DOHH2 (cell line): Measurements from ENCODE around the gene MALT1.
"Not testable (repeated sequence)": the region's sequence is repeated elsewhere in the genome, so short reads cannot be mapped to it uniquely, and the experiment has no call there.

Source experiments
- H3F3A ChIP-seq: fragments of 200-600 bp; sonication (generic), shearing (Covaris generic); 2 replicates; pipeline ENCODE4 v1.6.0; 2016; ENCODE audit warnings: antibody characterized with exemption, mild to moderate bottlenecking; ENCODE audit not compliant: control insufficient read depth, insufficient read depth
- H3K27ac ChIP-seq: fragments of 200-600 bp; sonication (generic); 2 replicates; pipeline ENCODE4 v1.5.1; 2014; ENCODE audit warnings: low read depth, mild to moderate bottlenecking, low read length, moderate library complexity
- H3K27me3 ChIP-seq: fragments of 200-600 bp; sonication (generic); 2 replicates; pipeline ENCODE4 v1.6.1; 2014; ENCODE audit warnings: mild to moderate bottlenecking, low read length, mixed read lengths; ENCODE audit not compliant: control insufficient read depth
- H3K36me3 ChIP-seq: fragments of 200-600 bp; sonication (generic); 2 replicates; pipeline ENCODE4 v1.6.1; 2014; ENCODE audit warnings: mild to moderate bottlenecking, low read length, moderate library complexity, mixed read lengths; ENCODE audit not compliant: control insufficient read depth
- H3K4me1 ChIP-seq: fragments of 200-600 bp; sonication (generic); 2 replicates; pipeline ENCODE4 v1.6.1; 2014; ENCODE audit warnings: mild to moderate bottlenecking, low read length, mixed read lengths; ENCODE audit not compliant: control insufficient read depth
- H3K4me2 ChIP-seq: fragments of 200-600 bp; sonication (generic); 2 replicates; pipeline ENCODE4 v1.6.0; 2014; ENCODE audit warnings: mild to moderate bottlenecking, low read length, moderate library complexity
- H3K4me3 ChIP-seq: fragments of 200-600 bp; sonication (generic); 2 replicates; pipeline ENCODE4 v1.5.1; 2014; ENCODE audit warnings: mild to moderate bottlenecking, low read length, mixed read lengths
- H3K79me2 ChIP-seq: fragments of 200-600 bp; sonication (generic); 2 replicates; pipeline ENCODE4 v1.6.1; 2014; ENCODE audit warnings: mild to moderate bottlenecking, low read length, mixed read lengths; ENCODE audit not compliant: control insufficient read depth
- H3K9me2 ChIP-seq: fragments of 200-600 bp; sonication (generic); replicated peaks from 2 replicates; pipeline ENCODE4 v1.6.1; 2014; ENCODE audit warnings: mild to moderate bottlenecking, low read length, mixed read lengths; ENCODE audit not compliant: control insufficient read depth
- H3K9me3 ChIP-seq: fragments of 200-600 bp; sonication (generic); 2 replicates; pipeline ENCODE4 v1.6.1; 2014; ENCODE audit warnings: antibody characterized with exemption, low read length, mixed read lengths; ENCODE audit not compliant: control insufficient read depth, insufficient read depth
- H4K20me1 ChIP-seq: fragments of 200-600 bp; sonication (generic); 2 replicates; pipeline ENCODE4 v1.6.0; 2014; ENCODE audit warnings: low read depth, mild to moderate bottlenecking, antibody characterized with exemption, low read length, moderate library complexity; ENCODE audit not compliant: control insufficient read depth, insufficient read depth
- CTCF ChIP-seq: fragments of 200-600 bp; sonication (generic); IDR thresholded peaks from one replicate; pipeline ENCODE4 v1.5.1; 2014; ENCODE audit warnings: antibody characterized with exemption, mild to moderate bottlenecking, low read depth, low read length; ENCODE audit not compliant: poor library complexity, severe bottlenecking
- EZH2phosphoT487 ChIP-seq: fragments of 200-600 bp; sonication (generic); IDR thresholded peaks from 2 replicates; pipeline ENCODE4 v1.6.1; 2017; ENCODE audit warnings: borderline replicate concordance, mild to moderate bottlenecking, antibody characterized with exemption, low read length, moderate library complexity, mixed read lengths

The MALT1 gene

DNA sequence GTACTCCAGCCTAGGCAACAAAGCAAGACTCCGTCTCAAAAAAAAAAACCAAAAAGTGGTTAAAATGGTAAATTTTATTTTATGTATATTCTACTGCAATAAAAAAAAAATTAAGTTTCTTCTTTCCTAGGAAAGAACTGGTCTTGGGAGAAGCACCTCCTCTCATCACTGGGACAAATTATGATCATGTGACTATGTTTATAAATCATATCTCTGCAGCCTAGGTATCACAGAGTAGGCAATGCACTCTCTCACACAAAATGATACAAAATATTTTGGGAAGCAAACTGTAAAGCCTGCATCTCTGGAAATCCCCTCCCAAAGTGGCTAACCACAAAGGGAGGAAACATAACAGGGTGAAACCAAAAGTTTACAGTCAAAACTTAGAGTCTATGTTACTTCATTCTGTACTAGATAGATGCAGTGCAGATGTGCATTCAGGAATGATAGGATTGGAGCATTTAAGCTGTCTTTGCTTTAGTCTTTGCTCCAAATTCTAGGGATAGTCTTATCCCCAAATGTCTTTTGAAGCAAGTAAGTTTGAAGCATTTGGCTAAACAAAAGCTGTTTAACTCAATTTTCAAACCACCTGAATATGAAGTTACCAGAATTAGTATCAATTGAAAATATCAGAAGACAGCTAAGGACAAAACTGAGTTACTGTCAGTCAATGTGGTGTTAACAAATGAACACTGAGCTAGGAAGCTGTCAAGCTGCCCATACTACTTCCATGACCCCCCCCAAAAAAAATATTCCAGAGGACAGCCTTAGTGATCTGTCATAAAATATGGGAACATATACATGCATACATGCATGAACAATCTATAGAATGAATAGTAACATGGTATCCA, 21.1 kb upstream of the MALT1 start:
- Histone ChIP-seq H3K9me3 (peaks cover 7% of the 10 kb centered on the region; the same call in 1 of the 2 replicates), H3K9me2 (no peaks in the 10 kb centered on the region), H3K27me3 (no peaks in the 10 kb centered on the region), H4K20me1 (no peaks in the 10 kb centered on the region), H3F3A (no peaks in the 10 kb centered on the region), H3K4me3 (peak overlapping the region; percentile 21; the same call in 1 of the 2 replicates), H3K79me2 (no peaks in the 10 kb centered on the region), H3K36me3 (no peaks in the 10 kb centered on the region), H3K27ac (no peak overlapping the region), H3K4me1 (peaks cover 17% of the 10 kb centered on the region), H3K4me2 (peak overlapping the region; percentile 18)
- TF ChIP-seq CTCF (no peak), EZH2phosphoT487 (no peak)

GRCh38 chr18:58650830-58651229, 20.4 kb upstream of the MALT1 start:
- peaks cover 24% of the 10 kb centered on the region for H3K4me1 ChIP-seq
- peak overlapping the region; percentile 18; the same call in 1 of the 2 replicates for H3K4me2 ChIP-seq
- H3K9me2 ChIP-seq, H3K36me3 ChIP-seq, H3K4me3 ChIP-seq, H3K79me2 ChIP-seq, H3K27ac ChIP-seq, H3F3A ChIP-seq, H3K27me3 ChIP-seq, H3K9me3 ChIP-seq, H4K20me1 ChIP-seq: not testable (repeated sequence)

DNA sequence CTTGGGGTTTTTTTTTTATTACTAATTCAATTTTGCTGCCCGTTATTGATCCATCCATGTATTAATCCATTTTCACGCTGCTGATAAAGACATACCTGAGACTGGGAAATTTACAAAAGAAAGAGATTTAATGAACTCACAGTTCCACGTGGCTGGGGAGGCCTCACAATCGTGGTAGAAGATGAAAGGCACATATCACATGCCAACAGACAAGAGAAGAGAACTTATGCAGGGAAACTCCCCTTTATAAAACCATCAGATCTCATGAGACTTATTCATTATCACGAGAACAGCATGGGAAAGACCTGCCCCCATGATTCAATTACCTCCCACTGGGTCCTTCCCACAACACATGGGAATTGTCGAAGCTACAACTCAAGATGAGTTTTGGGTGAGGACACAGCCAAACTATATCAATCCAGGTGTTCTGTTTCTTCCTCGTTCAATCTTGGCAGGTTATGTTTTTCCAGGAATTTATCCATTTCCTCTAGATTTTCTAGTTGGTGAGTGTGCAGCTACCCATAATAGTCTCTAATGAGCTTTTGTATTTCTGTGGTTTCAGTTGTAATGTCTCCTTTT, 18.0 kb upstream of the MALT1 start:
- H3K4me1 ChIP-seq = peaks cover 46% of the 10 kb centered on the region
- H3K9me3 ChIP-seq, H3K4me3 ChIP-seq, H3K27ac ChIP-seq, H3K36me3 ChIP-seq, H3K79me2 ChIP-seq, H3K27me3 ChIP-seq, H3F3A ChIP-seq, H4K20me1 ChIP-seq, H3K4me2 ChIP-seq, H3K9me2 ChIP-seq: not testable (repeated sequence)

DNA sequence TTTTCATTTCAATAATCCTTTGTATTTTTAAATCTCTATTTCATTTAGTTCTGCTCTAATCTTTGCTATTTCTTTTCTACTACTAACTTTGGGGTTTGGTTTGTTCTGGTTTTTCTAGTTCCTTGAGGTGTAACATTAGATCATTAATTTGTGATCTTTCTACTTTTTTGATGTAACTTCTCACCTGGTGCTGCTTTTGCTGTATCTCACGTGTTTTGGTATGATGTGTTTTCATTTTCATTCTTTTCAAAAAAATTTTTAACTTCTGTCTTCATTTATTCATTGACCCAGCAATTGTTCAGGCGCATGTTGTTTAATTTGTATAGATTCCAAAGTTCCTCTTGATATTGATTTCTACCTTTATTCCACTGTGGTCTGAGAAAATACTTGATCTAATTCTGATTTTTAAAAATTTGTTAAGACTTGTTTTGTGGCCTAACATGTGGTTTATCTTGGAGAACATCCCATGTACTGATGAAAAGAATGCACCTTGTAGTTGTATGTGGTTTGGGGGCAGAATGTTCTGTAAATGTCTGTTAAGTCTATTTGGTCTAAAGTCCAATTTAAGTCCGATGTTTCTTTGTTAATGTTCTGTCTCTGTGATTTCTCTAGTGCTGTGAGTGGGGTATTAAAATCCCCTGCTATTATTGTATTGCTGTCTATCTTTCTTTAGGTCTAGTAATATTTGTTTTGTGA, 17.3 kb upstream of the MALT1 start:
- no peak overlapping the region for H3K4me2 ChIP-seq
- H4K20me1 ChIP-seq = no peaks in the 10 kb centered on the region
- H3K9me3 ChIP-seq = 0 out of 2 replicates have a peak, but pooled peaks cover 3% of the 10 kb centered on the region
- no peaks in the 10 kb centered on the region for H3K79me2 ChIP-seq
- H3K4me3 ChIP-seq = no peak overlapping the region
- H3F3A ChIP-seq = peaks cover 6% of the 10 kb centered on the region
- TF ChIP-seq CTCF = no peak
- no peak for TF ChIP-seq EZH2phosphoT487
- H3K36me3 ChIP-seq = no peaks in the 10 kb centered on the region
- H3K9me2 ChIP-seq = no peaks in the 10 kb centered on the region
- H3K4me1 ChIP-seq = peaks cover 52% of the 10 kb centered on the region
- H3K27me3 ChIP-seq = no peaks in the 10 kb centered on the region
- no peak overlapping the region for H3K27ac ChIP-seq
